Natural killer cell (primary cell): ENCODE measurements around the gene MAML3. TPM values are rescaled to one million over a fixed set of nuclear protein-coding genes. Genes with fewer than 3 reads are reported as not detected.

Experiments used
- ATAC-seq, 3 donors: fragments of 150-1000 bp in 2 of 3; fragments of 200-7000 bp in 1 of 3; cut with Tn5 transposase; 1 replicate in 1 of 3; 2 replicates in 2 of 3; pipeline ENCODE4 v1.10.0; 2021; ENCODE audit warnings: mild to moderate bottlenecking in 2 of 3, moderate library complexity in 2 of 3
- DNase-seq, 2 donors: peaks; one replicate each; pipeline versions ENCODE4 v3.0.0 to v3.0.0-alpha.2; 2013 to 2021; ENCODE audit warnings: mixed read lengths in 1 of 2
- H3K27ac ChIP-seq: one replicate; pipeline ENCODE4 v1.5.1; 2013; ENCODE audit warnings: mild to moderate bottlenecking, low read length
- H3K27me3 ChIP-seq: one replicate; pipeline ENCODE4 v1.6.1; 2013; ENCODE audit warnings: low read length; ENCODE audit not compliant: control insufficient read depth, insufficient read depth
- H3K36me3 ChIP-seq: one replicate; pipeline ENCODE4 v1.6.1; 2013; ENCODE audit warnings: low read length; ENCODE audit not compliant: control insufficient read depth, insufficient read depth
- H3K4me1 ChIP-seq: one replicate; pipeline ENCODE4 v1.6.1; 2013; ENCODE audit warnings: low read length; ENCODE audit not compliant: control insufficient read depth, insufficient read depth
- H3K4me3 ChIP-seq: one replicate; pipeline ENCODE4 v1.5.1; 2013; ENCODE audit warnings: low read length
- H3K9me3 ChIP-seq: one replicate; pipeline ENCODE4 v1.6.1; 2013; ENCODE audit warnings: low read length; ENCODE audit not compliant: control insufficient read depth, insufficient read depth
- H3K27ac Mint-ChIP-seq, 2 donors: one replicate each; pipeline ENCODE4 v1.8.0; 2022; ENCODE audit warnings: mild to moderate bottlenecking in 2 of 2, mixed read lengths in 2 of 2, moderate library complexity in 1 of 2
- H3K27me3 Mint-ChIP-seq, 2 donors: one replicate each; pipeline ENCODE4 v1.8.0; 2022; ENCODE audit warnings: low read depth in 2 of 2, mixed read lengths in 2 of 2
- H3K36me3 Mint-ChIP-seq: one replicate; pipeline ENCODE4 v1.8.0; 2022; ENCODE audit warnings: mixed read lengths
- H3K4me1 Mint-ChIP-seq, 2 donors: one replicate each; pipeline ENCODE4 v1.8.0; 2022; ENCODE audit warnings: mixed read lengths in 2 of 2
- H3K4me3 Mint-ChIP-seq: one replicate; pipeline ENCODE4 v1.8.0; 2022; ENCODE audit warnings: mild to moderate bottlenecking, moderate library complexity, mixed read lengths
- H3K9me3 Mint-ChIP-seq, 2 donors: one replicate each; pipeline ENCODE4 v1.8.0; 2022; ENCODE audit warnings: mixed read lengths in 2 of 2
- CTCF ChIP-seq: fragments of 200-600 bp; IDR thresholded peaks from one replicate; pipeline ENCODE4 v1.8.0; 2022; ENCODE audit warnings: antibody characterized with exemption
- WGBS: methylation state at CpG from one replicate; pipeline ENCODE4 v1.1.7; 2013; ENCODE audit warnings: missing lambda C conversion rate; ENCODE audit not compliant: insufficient coverage; 5-methylcytosine and 5-hydroxymethylcytosine counted together
- intact Hi-C: fragments of 100-400 bp; cut with micrococcal nuclease; formaldehyde crosslinking; loops from one replicate; pipeline ENCODE4 v1.14.2; 2022
- total RNA-seq, 4 donors: library from RNA; stranded (reverse); fragments of 120-200 nt in 1 of 4; gene quantifications; one replicate each; pipeline versions ENCODE4 v1.2.3 to v1.2.4, GENCODE V29; 2013 to 2022

MAML3 gene
- total RNA-seq, 3 donors from 2014 or later (not counting 1 experiment from before 2014, with no cell fraction given), result 1.7 to 5.6 (median 2.8) TPM

DNA sequence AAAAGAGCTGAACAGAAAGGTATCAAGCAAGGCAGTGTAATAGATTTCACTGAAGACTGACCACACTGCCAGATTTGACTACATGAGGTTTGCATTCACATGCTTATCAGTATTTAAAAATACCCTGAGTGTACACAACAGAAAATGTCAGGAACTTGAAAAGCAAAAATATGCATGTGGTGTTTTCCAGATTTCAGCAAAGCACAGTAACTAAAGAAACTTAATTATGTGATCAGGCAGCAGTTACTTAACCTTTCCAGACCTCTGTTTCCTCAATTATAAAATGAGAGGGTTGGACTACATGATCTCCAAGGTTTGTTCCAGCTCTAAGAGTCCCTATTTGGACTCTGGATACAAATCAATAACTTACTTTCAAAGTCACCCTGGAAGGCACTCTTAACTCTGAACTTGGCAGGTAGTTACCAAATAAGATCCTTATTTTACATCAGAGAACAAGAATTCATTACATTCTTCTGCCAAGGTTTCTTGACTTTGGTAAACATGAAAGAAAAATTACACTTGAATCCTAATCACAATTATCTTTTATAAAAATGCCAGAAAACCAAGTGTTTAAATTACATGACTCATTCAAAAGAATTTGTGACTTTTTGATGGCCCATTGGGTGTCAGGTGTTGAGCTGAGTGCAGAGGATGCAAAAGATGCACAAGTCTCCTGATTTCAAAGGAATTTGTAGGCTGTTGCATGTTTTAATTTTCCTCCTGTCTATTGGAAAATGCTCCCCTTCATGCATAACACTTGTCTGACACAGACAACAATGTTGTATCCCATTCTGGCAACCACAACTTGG is 246.8 kb downstream of the MAML3 start:
- no peaks in the 10 kb centered on the region for H3K9me3 ChIP-seq
- no peak for TF ChIP-seq CTCF
- H3K9me3 Mint-ChIP-seq, result no peaks in the 10 kb centered on the region
- H3K4me3 ChIP-seq, result no peak overlapping the region
- no peaks in the 10 kb centered on the region for H3K27me3 ChIP-seq
- H3K27me3 Mint-ChIP-seq, result peaks cover 0 to 6% of the 10 kb centered on the region in 2 donors
- H3K27ac ChIP-seq, result no peak overlapping the region
- H3K4me1 Mint-ChIP-seq, result peaks cover 6 to 12% of the 10 kb centered on the region in 2 donors
- no peak overlapping the region for H3K4me3 Mint-ChIP-seq
- ATAC-seq, result no peak
- intact Hi-C loops, result no loop called here
- no peak for DNase-seq
- no peak overlapping the region for H3K27ac Mint-ChIP-seq
- H3K36me3 Mint-ChIP-seq, result no peaks in the 10 kb centered on the region
- no peaks in the 10 kb centered on the region for H3K36me3 ChIP-seq
- H3K4me1 ChIP-seq, result no peaks in the 10 kb centered on the region

- H3K4me3 ChIP-seq, result no peak overlapping the region
- no peak for TF ChIP-seq CTCF
- H3K27ac Mint-ChIP-seq, result no peak overlapping the region
- no peaks in the 10 kb centered on the region for H3K36me3 ChIP-seq
- intact Hi-C loops, result no loop called here
- 80% methylated on average over 1 of the region's 1 CpG for WGBS
- DNase-seq, result no peak
- H3K9me3 Mint-ChIP-seq, result no peaks in the 10 kb centered on the region
- H3K4me1 ChIP-seq, result no peaks in the 10 kb centered on the region
- H3K27ac ChIP-seq, result no peak overlapping the region
- H3K27me3 ChIP-seq, result no peaks in the 10 kb centered on the region
- H3K4me3 Mint-ChIP-seq, result no peak overlapping the region
- H3K9me3 ChIP-seq, result no peaks in the 10 kb centered on the region
- peaks cover 6 to 12% of the 10 kb centered on the region in 2 donors for H3K4me1 Mint-ChIP-seq
- H3K27me3 Mint-ChIP-seq, result no peaks in the 10 kb centered on the region
- no peaks in the 10 kb centered on the region for H3K36me3 Mint-ChIP-seq
- no peak for ATAC-seq
Observed at GRCh38 chr4:139905489-139905888, 248.5 kb downstream of the MAML3 start.

- DNase-seq (no peak), ATAC-seq (peak in 2 of 3 donors; percentile 46 to 67)
- no peaks in the 10 kb centered on the region for H3K27me3 ChIP-seq
- no peaks in the 10 kb centered on the region for H3K4me1 ChIP-seq
- Mint-ChIP-seq H3K27ac (no peak overlapping the region), H3K9me3 (no peaks in the 10 kb centered on the region), H3K4me3 (no peak overlapping the region), H3K36me3 (no peaks in the 10 kb centered on the region), H3K4me1 (peaks cover 6 to 12% of the 10 kb centered on the region in 2 donors), H3K27me3 (no peaks in the 10 kb centered on the region)
- TF ChIP-seq CTCF, result no peak
- no peak overlapping the region for H3K27ac ChIP-seq
- intact Hi-C loops, result no loop called here
- no peak overlapping the region for H3K4me3 ChIP-seq
- 57% methylated on average over 5 of the region's 5 CpGs for WGBS
- no peaks in the 10 kb centered on the region for H3K9me3 ChIP-seq
- no peaks in the 10 kb centered on the region for H3K36me3 ChIP-seq
Observed at GRCh38 chr4:139904406-139904805, 249.6 kb downstream of the MAML3 start.

DNA sequence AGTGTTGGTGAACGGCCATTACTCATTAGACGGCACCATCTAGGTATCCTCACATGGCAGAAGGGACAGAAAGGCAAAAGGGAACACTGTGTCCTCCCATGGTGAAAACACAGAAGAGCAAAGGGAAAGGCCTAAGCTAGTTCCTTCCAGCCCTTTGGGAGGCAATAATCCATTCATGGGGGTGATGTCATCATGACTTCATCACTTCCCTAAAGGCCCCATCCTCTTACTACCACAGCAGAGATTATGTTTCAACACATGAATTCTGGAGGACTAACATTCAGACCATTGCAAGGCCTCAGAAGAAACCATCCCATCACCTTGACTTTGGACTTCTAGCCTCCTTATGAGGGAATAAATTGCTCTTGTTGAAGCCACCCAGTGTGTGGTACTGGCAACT is 250.1 kb downstream of the MAML3 start:
- 98% methylated on average over 2 of the region's 2 CpGs for WGBS
- no peaks in the 10 kb centered on the region for H3K36me3 ChIP-seq
- no peak overlapping the region for H3K27ac ChIP-seq
- H3K9me3 ChIP-seq, result no peaks in the 10 kb centered on the region
- no peaks in the 10 kb centered on the region for H3K4me1 ChIP-seq
- intact Hi-C loops, result no loop called here
- DNase-seq (no peak), ATAC-seq (no peak)
- no peak overlapping the region for H3K27ac Mint-ChIP-seq
- no peaks in the 10 kb centered on the region for H3K27me3 ChIP-seq
- H3K36me3 Mint-ChIP-seq, result no peaks in the 10 kb centered on the region
- no peak overlapping the region for H3K4me3 ChIP-seq
- no peak for TF ChIP-seq CTCF
- H3K27me3 Mint-ChIP-seq, result no peaks in the 10 kb centered on the region
- no peak overlapping the region for H3K4me3 Mint-ChIP-seq
- peaks cover 6 to 12% of the 10 kb centered on the region in 2 donors for H3K4me1 Mint-ChIP-seq
- H3K9me3 Mint-ChIP-seq, result no peaks in the 10 kb centered on the region
